ENCODE results near the gene CROCC2.

The CROCC2 gene

GRCh38 chr2:241009601-241010530 lies 103.7 kb downstream of the CROCC2 start:
- H3K4me1 ChIP-seq (ENCODE audit: control extremely low read depth in 1 of 4, control insufficient read depth in 4 of 4, insufficient read depth in 4 of 4, low read length in 3 of 4): peaks cover 0 to 30% (median 21%) of the 10 kb centered on the region in 4 experiments
- H3K9me3 ChIP-seq (ENCODE audit: control extremely low read depth in 1 of 5, control insufficient read depth in 4 of 5, insufficient read depth in 2 of 5, low read depth in 1 of 5, low read length in 4 of 5): peaks cover 0 to 4% (median 0%) of the 10 kb centered on the region in 5 experiments
- DNase-seq: peak; percentile 36 to 69 (median 61)
- no peaks in the 10 kb centered on the region for H3K36me3 ChIP-seq (ENCODE audit: control insufficient read depth in 4 of 4, insufficient read depth in 4 of 4, low read length in 3 of 4)
- H3K4me3 ChIP-seq (ENCODE audit: control insufficient read depth in 1 of 7, extremely low read depth in 1 of 7, insufficient read depth in 4 of 7, low read depth in 2 of 7, low read length in 6 of 7): peak overlapping the region in 4 of 7 experiments; percentile 40 to 69 (median 56)
- H3K27me3 ChIP-seq (replicated peaks in 2 of 5; ENCODE audit: control insufficient read depth in 4 of 5, insufficient read depth in 5 of 5, low read length in 4 of 5): no peaks in the 10 kb centered on the region
- ChIA-PET CTCF (interaction anchor here (1.0 to 1.4 kb wide), 2 partner anchors 13 to 28 kb away, joined by 3 to 5 read pairs; no protein-coding TSS in a partner anchor), POLR2A (no interaction called here)
- WGBS (ENCODE audit: insufficient coverage): 1% methylated on average over 24 of the region's 28 CpGs
- peak overlapping the region in 1 of 2 experiments; percentile 61 for H3K27ac ChIP-seq (ENCODE audit: insufficient read depth in 1 of 2, low read depth in 1 of 2, low read length in 2 of 2, poor library complexity in 1 of 2, severe bottlenecking in 2 of 2)

- WGBS (ENCODE audit: insufficient coverage): 71% methylated on average over 10 of the region's 12 CpGs
- Histone ChIP-seq H3K4me1 (ENCODE audit: control extremely low read depth in 1 of 4, control insufficient read depth in 4 of 4, insufficient read depth in 4 of 4, low read length in 3 of 4) (peaks cover 0 to 30% (median 21%) of the 10 kb centered on the region in 4 experiments), H3K4me3 (ENCODE audit: control insufficient read depth in 1 of 7, extremely low read depth in 1 of 7, insufficient read depth in 4 of 7, low read depth in 2 of 7, low read length in 6 of 7) (peak overlapping the region in 3 of 7 experiments; percentile 51 to 69 (median 60)), H3K9me3 (ENCODE audit: control extremely low read depth in 1 of 5, control insufficient read depth in 4 of 5, insufficient read depth in 2 of 5, low read depth in 1 of 5, low read length in 4 of 5) (no peaks in the 10 kb centered on the region), H3K36me3 (ENCODE audit: control insufficient read depth in 4 of 4, insufficient read depth in 4 of 4, low read length in 3 of 4) (no peaks in the 10 kb centered on the region), H3K27ac (ENCODE audit: insufficient read depth in 1 of 2, low read depth in 1 of 2, low read length in 2 of 2, poor library complexity in 1 of 2, severe bottlenecking in 2 of 2) (no peak overlapping the region), H3K27me3 (replicated peaks in 2 of 5; ENCODE audit: control insufficient read depth in 4 of 5, insufficient read depth in 5 of 5, low read length in 4 of 5) (no peaks in the 10 kb centered on the region)
- no peak for DNase-seq
- ChIA-PET POLR2A (no interaction called here), CTCF (interaction anchor here (1.0 to 1.4 kb wide), 2 partner anchors 12 to 28 kb away, joined by 3 to 5 read pairs; no protein-coding TSS in a partner anchor)
Observed at GRCh38 chr2:241010531-241011295, 104.6 kb downstream of the CROCC2 start.

GRCh38 chr2:241011296-241011600 lies 105.1 kb downstream of the CROCC2 start:
- CTCF ChIA-PET: no interaction called here
- Histone ChIP-seq H3K4me1 (ENCODE audit: control extremely low read depth in 1 of 4, control insufficient read depth in 4 of 4, insufficient read depth in 4 of 4, low read length in 3 of 4) (peaks cover 0 to 30% (median 21%) of the 10 kb centered on the region in 4 experiments), H3K36me3 (ENCODE audit: control insufficient read depth in 4 of 4, insufficient read depth in 4 of 4, low read length in 3 of 4) (no peaks in the 10 kb centered on the region), H3K27me3 (replicated peaks in 2 of 5; ENCODE audit: control insufficient read depth in 4 of 5, insufficient read depth in 5 of 5, low read length in 4 of 5) (no peaks in the 10 kb centered on the region), H3K4me3 (ENCODE audit: control insufficient read depth in 1 of 7, extremely low read depth in 1 of 7, insufficient read depth in 4 of 7, low read depth in 2 of 7, low read length in 6 of 7) (no peak overlapping the region), H3K9me3 (ENCODE audit: control extremely low read depth in 1 of 5, control insufficient read depth in 4 of 5, insufficient read depth in 2 of 5, low read depth in 1 of 5, low read length in 4 of 5) (no peaks in the 10 kb centered on the region), H3K27ac (ENCODE audit: insufficient read depth in 1 of 2, low read depth in 1 of 2, low read length in 2 of 2, poor library complexity in 1 of 2, severe bottlenecking in 2 of 2) (no peak overlapping the region)
- POLR2A ChIA-PET: no interaction called here
- no peak for DNase-seq
- WGBS (ENCODE audit: insufficient coverage): 99% methylated on average over 9 of the region's 9 CpGs

- no peaks in the 10 kb centered on the region for H3K36me3 ChIP-seq (ENCODE audit: control insufficient read depth in 4 of 4, insufficient read depth in 4 of 4, low read length in 3 of 4)
- H3K27me3 ChIP-seq (replicated peaks in 2 of 5; ENCODE audit: control insufficient read depth in 4 of 5, insufficient read depth in 5 of 5, low read length in 4 of 5): no peaks in the 10 kb centered on the region
- peaks cover 0 to 30% (median 21%) of the 10 kb centered on the region in 4 experiments for H3K4me1 ChIP-seq (ENCODE audit: control extremely low read depth in 1 of 4, control insufficient read depth in 4 of 4, insufficient read depth in 4 of 4, low read length in 3 of 4)
- H3K4me3 ChIP-seq (ENCODE audit: control insufficient read depth in 1 of 7, extremely low read depth in 1 of 7, insufficient read depth in 4 of 7, low read depth in 2 of 7, low read length in 6 of 7): no peak overlapping the region
- DNase-seq: no peak
- 88% methylated on average over 16 of the region's 29 CpGs for WGBS (ENCODE audit: insufficient coverage)
- H3K27ac ChIP-seq (ENCODE audit: insufficient read depth in 1 of 2, low read depth in 1 of 2, low read length in 2 of 2, poor library complexity in 1 of 2, severe bottlenecking in 2 of 2): no peak overlapping the region
- CTCF ChIA-PET: no interaction called here
- H3K9me3 ChIP-seq (ENCODE audit: control extremely low read depth in 1 of 5, control insufficient read depth in 4 of 5, insufficient read depth in 2 of 5, low read depth in 1 of 5, low read length in 4 of 5): no peaks in the 10 kb centered on the region
- POLR2A ChIA-PET: no interaction called here
Observed at GRCh38 chr2:241011751-241012510, 105.8 kb downstream of the CROCC2 start.

- H3K36me3 ChIP-seq (ENCODE audit: control insufficient read depth in 4 of 4, insufficient read depth in 4 of 4, low read length in 3 of 4): no peaks in the 10 kb centered on the region
- WGBS (ENCODE audit: insufficient coverage): 98% methylated on average over 5 of the region's 6 CpGs
- CTCF ChIA-PET: interaction anchor here (1.0 to 1.1 kb wide), 2 partner anchors 43 to 100 kb away, joined by 3 read pairs; no protein-coding TSS in a partner anchor
Observed at GRCh38 chr2:241014224-241014623, 108.1 kb downstream of the CROCC2 start.

GRCh38 chr2:241014764-241015163 lies 108.6 kb downstream of the CROCC2 start:
- Histone ChIP-seq H3K4me3 (ENCODE audit: control insufficient read depth in 1 of 7, extremely low read depth in 1 of 7, insufficient read depth in 4 of 7, low read depth in 2 of 7, low read length in 6 of 7) (no peak overlapping the region), H3K27ac (ENCODE audit: insufficient read depth in 1 of 2, low read depth in 1 of 2, low read length in 2 of 2, poor library complexity in 1 of 2, severe bottlenecking in 2 of 2) (no peak overlapping the region), H3K36me3 (ENCODE audit: control insufficient read depth in 4 of 4, insufficient read depth in 4 of 4, low read length in 3 of 4) (no peaks in the 10 kb centered on the region), H3K4me1 (ENCODE audit: control extremely low read depth in 1 of 4, control insufficient read depth in 4 of 4, insufficient read depth in 4 of 4, low read length in 3 of 4) (peaks cover 0 to 16% (median 11%) of the 10 kb centered on the region in 4 experiments), H3K9me3 (ENCODE audit: control extremely low read depth in 1 of 5, control insufficient read depth in 4 of 5, insufficient read depth in 2 of 5, low read depth in 1 of 5, low read length in 4 of 5) (peaks cover 0 to 2% (median 0%) of the 10 kb centered on the region in 5 experiments), H3K27me3 (replicated peaks in 2 of 5; ENCODE audit: control insufficient read depth in 4 of 5, insufficient read depth in 5 of 5, low read length in 4 of 5) (peaks cover 0 to 2% (median 0%) of the 10 kb centered on the region in 5 experiments)
- ChIA-PET POLR2A (no interaction called here), CTCF (interaction anchor here (1.1 kb wide), 1 partner anchor 42 kb away, joined by 3 read pairs; no protein-coding TSS in a partner anchor)
- 95% methylated on average over 3 of the region's 10 CpGs for WGBS (ENCODE audit: insufficient coverage)
- DNase-seq: no peak

More at GRCh38 chr2:241014224-241014623, 108.1 kb downstream of the CROCC2 start:
- peaks cover 0 to 2% (median 0%) of the 10 kb centered on the region in 5 experiments for H3K27me3 ChIP-seq (replicated peaks in 2 of 5; ENCODE audit: control insufficient read depth in 4 of 5, insufficient read depth in 5 of 5, low read length in 4 of 5)
- H3K4me3 ChIP-seq (ENCODE audit: control insufficient read depth in 1 of 7, extremely low read depth in 1 of 7, insufficient read depth in 4 of 7, low read depth in 2 of 7, low read length in 6 of 7): no peak overlapping the region
- POLR2A ChIA-PET: no interaction called here
- H3K27ac ChIP-seq (ENCODE audit: insufficient read depth in 1 of 2, low read depth in 1 of 2, low read length in 2 of 2, poor library complexity in 1 of 2, severe bottlenecking in 2 of 2): no peak overlapping the region
- H3K4me1 ChIP-seq (ENCODE audit: control extremely low read depth in 1 of 4, control insufficient read depth in 4 of 4, insufficient read depth in 4 of 4, low read length in 3 of 4): peaks cover 0 to 21% (median 16%) of the 10 kb centered on the region in 4 experiments
- peaks cover 0 to 1% (median 0%) of the 10 kb centered on the region in 5 experiments for H3K9me3 ChIP-seq (ENCODE audit: control extremely low read depth in 1 of 5, control insufficient read depth in 4 of 5, insufficient read depth in 2 of 5, low read depth in 1 of 5, low read length in 4 of 5)
- DNase-seq: no peak
